Measurements from ENCODE around the gene ENTPD2. TPM values are rescaled to one million over a fixed set of nuclear protein-coding genes. Genes with fewer than 3 reads are reported as not detected.

The ENTPD2 gene
- total RNA-seq, 1 experiment from 2014 or later: 4.0 TPM

DNA sequence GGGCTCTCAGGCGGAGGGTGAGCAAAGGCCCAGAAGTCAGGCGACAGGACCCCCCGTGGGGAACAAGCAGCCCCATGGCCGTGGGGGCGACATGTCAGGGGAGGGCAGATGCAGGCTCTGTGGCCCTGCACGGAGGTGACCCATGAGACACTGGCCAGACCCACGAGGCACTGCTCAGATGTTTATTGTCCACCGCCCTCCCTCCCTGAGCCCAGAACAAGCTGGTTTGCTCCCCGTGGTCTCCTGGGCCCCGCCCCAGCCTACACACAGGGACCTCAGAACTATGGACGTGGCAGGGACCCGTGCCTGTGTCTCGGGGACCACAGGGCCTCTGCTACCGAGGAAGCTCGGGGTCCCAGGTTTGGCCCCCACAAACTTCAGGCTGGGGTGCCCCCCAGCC, 23.9 kb downstream of the ENTPD2 start:
- Histone ChIP-seq H3K4me2 (ENCODE audit: insufficient read depth, insufficient read length, low read length) (no peak overlapping the region), H4K8ac (replicated peaks; ENCODE audit: insufficient read length, low read depth, low read length) (no peak overlapping the region), H3K27ac (ENCODE audit: insufficient read length, low read depth, low read length) (no peak overlapping the region), H2AK5ac (ENCODE audit: insufficient read length, low read length) (no peak overlapping the region), H3K79me2 (ENCODE audit: insufficient read depth, low read length) (no peaks in the 10 kb centered on the region), H2BK5ac (ENCODE audit: insufficient read length, low read length) (no peak overlapping the region), H2BK120ac (ENCODE audit: low read depth, low read length, poor library complexity, severe bottlenecking) (no peak overlapping the region), H3K4ac (ENCODE audit: low read depth, low read length) (no peak overlapping the region), H3K18ac (ENCODE audit: insufficient read length, low read depth, low read length) (no peak overlapping the region), H2BK15ac (ENCODE audit: low read depth, low read length) (no peak overlapping the region), H3K56ac (ENCODE audit: insufficient read length, low read depth, low read length) (no peak overlapping the region), H3T11ph (ENCODE audit: low read length) (no peak overlapping the region), H2AFZ (ENCODE audit: low read length) (no peak overlapping the region), H4K20me1 (ENCODE audit: control insufficient read depth, insufficient read depth, insufficient read length) (peaks cover 2% of the 10 kb centered on the region), H3K79me1 (ENCODE audit: insufficient read depth, low read depth, low read length, poor library complexity, severe bottlenecking) (no peaks in the 10 kb centered on the region), H4K5ac (ENCODE audit: insufficient read length, low read depth, low read length) (no peak overlapping the region), H3K4me1 (ENCODE audit: insufficient read depth, low read length) (no peaks in the 10 kb centered on the region), H3K9me3 (ENCODE audit: control insufficient read depth, low read depth, low read length) (no peaks in the 10 kb centered on the region), H3K23ac (ENCODE audit: insufficient read length, low read depth, low read length) (no peak overlapping the region), H3K14ac (ENCODE audit: insufficient read depth, low read length) (no peak overlapping the region), H3K27me3 (ENCODE audit: insufficient read depth, low read length) (no peaks in the 10 kb centered on the region), H4K91ac (ENCODE audit: insufficient read length, low read depth, low read length) (no peak overlapping the region), H2BK12ac (ENCODE audit: insufficient read length, low read depth, low read length) (no peak overlapping the region), H2BK20ac (ENCODE audit: low read depth, low read length, poor library complexity, severe bottlenecking) (no peak overlapping the region), H3K23me2 (ENCODE audit: insufficient read length, low read depth, low read length, poor library complexity, severe bottlenecking) (peaks cover 9% of the 10 kb centered on the region), H3K9ac (ENCODE audit: extremely low read depth, insufficient read length, low read length) (no peak overlapping the region)
- DNase-seq: no peak
- WGBS (ENCODE audit: extremely low coverage, insufficient read length, low lambda C conversion rate): no CpG with 5 or more reads among the region's 15 CpGs
- H3K4me1 Mint-ChIP-seq: peaks cover 0 to 8% of the 10 kb centered on the region in 2 experiments; a peak in 2 of 4 replicates
- peaks cover 41% of the 10 kb centered on the region for H3K27me3 Mint-ChIP-seq (ENCODE audit: low read depth)
- no peaks in the 10 kb centered on the region for H3K9me3 Mint-ChIP-seq
- no peak overlapping the region for H3K4me3 Mint-ChIP-seq
- H3K36me3 Mint-ChIP-seq (ENCODE audit: insufficient read depth in 1 of 3, low read depth in 3 of 3): no peaks in the 10 kb centered on the region
- no peak for TF ChIP-seq CTCF (conservative IDR thresholded peaks at IDR 0.05)
- no peak overlapping the region for H3K27ac Mint-ChIP-seq

Measured in H9 (cell line).